SK-N-MC (cell line): ENCODE measurements around the gene RAN.

Experiments used
- EZH2 ChIP-seq: fragments of 200-600 bp; sonication (generic); IDR thresholded peaks from one replicate; pipeline ENCODE4 v1.6.1; 2017; ENCODE audit warnings: antibody characterized with exemption
- FOXP2 ChIP-seq: optimal IDR thresholded peaks from 2 replicates; pipeline ENCODE3; 2011; ENCODE audit warnings: mild to moderate bottlenecking, moderate library complexity; ENCODE audit not compliant: insufficient read depth; ENCODE audit errors: extremely low read length, control extremely low read depth
- POLR2AphosphoS5 ChIP-seq: IDR thresholded peaks from 2 replicates; pipeline ENCODE4 v1.6.1; 2012; ENCODE audit warnings: mild to moderate bottlenecking, low read depth, low read length, borderline replicate concordance

GRCh38 chr12:130839770-130840404 is 32.0 kb upstream of the RAN start:
- no peak for TF ChIP-seq EZH2
- no peak for TF ChIP-seq POLR2AphosphoS5
- no peak for TF ChIP-seq FOXP2
